Heart right ventricle (tissue), 16 donors: ENCODE measurements around the gene ZNF575. TPM values are rescaled to one million over a fixed set of nuclear protein-coding genes. Genes with fewer than 3 reads are reported as not detected.

Experiments used
- ATAC-seq, 8 donors: fragments of 200-7000 bp; cut with Tn5 transposase; one replicate each; pipeline ENCODE4 v1.9.1; 2020; ENCODE audit warnings: mild to moderate bottlenecking in 8 of 8, moderate library complexity in 8 of 8, moderate number of reproducible peaks in 1 of 8
- DNase-seq, 2 donors: peaks; one replicate each; pipeline ENCODE4 v3.0.0-alpha.2; 2020
- H3K27ac ChIP-seq, 10 donors: fragments of 200-600 bp; sonication (generic) in 2 of 10; one replicate each; pipeline versions ENCODE4 v1.5.0 to v1.8.0; 2020 to 2022; ENCODE audit warnings: mild to moderate bottlenecking in 3 of 10
- H3K27me3 ChIP-seq, 7 donors: fragments of 200-600 bp; one replicate each; pipeline ENCODE4 v1.8.0; 2021 to 2022; ENCODE audit warnings: mild to moderate bottlenecking in 2 of 7
- H3K36me3 ChIP-seq, 9 donors: fragments of 200-600 bp; sonication (generic) in 1 of 9; one replicate each; pipeline versions ENCODE4 v1.5.0 to v1.8.0; 2020 to 2022; ENCODE audit warnings: mild to moderate bottlenecking in 2 of 9
- H3K4me1 ChIP-seq, 9 donors: fragments of 200-600 bp; sonication (generic) in 1 of 9; one replicate each; pipeline versions ENCODE4 v1.5.0 to v1.8.0; 2020 to 2022; ENCODE audit warnings: mild to moderate bottlenecking in 4 of 9
- H3K4me3 ChIP-seq, 10 donors: fragments of 200-600 bp; sonication (generic) in 2 of 10; one replicate each; pipeline versions ENCODE4 v1.5.0 to v1.8.0; 2020 to 2022; ENCODE audit warnings: mild to moderate bottlenecking in 7 of 10, moderate library complexity in 2 of 10
- H3K9me3 ChIP-seq, 11 donors: fragments of 200-600 bp in 10 of 11; sonication (generic) in 2 of 11; one replicate each; pipeline versions ENCODE4 v1.5.0 to v1.8.0; 2013 to 2022; ENCODE audit warnings: mild to moderate bottlenecking in 2 of 11, control low read depth in 1 of 11, moderate library complexity in 1 of 11
- CTCF ChIP-seq, 9 donors: fragments of 200-600 bp; sonication (generic) in 2 of 9; IDR thresholded peaks; one replicate each; pipeline versions ENCODE4 v1.5.0 to v1.8.0; 2021 to 2022; ENCODE audit warnings: antibody characterized with exemption in 9 of 9, mild to moderate bottlenecking in 5 of 9, moderate library complexity in 1 of 9
- WGBS, 2 donors: extraction: QIAGEN DNeasy Blood & Tissue Kit; methylation state at CpG; one replicate each; pipeline ENCODE4 v1.1.7; 2013; ENCODE audit warnings: inconsistent platforms in 1 of 2; 5-methylcytosine and 5-hydroxymethylcytosine counted together
- intact Hi-C, 10 donors: fragments of 100-400 bp; cut with DNase I; formaldehyde crosslinking; loops; one replicate each; pipeline versions ENCODE4 v1.11.1 to v1.14.2; 2022
- polyA plus RNA-seq, 2 donors: library from polyadenylated mRNA; stranded (reverse); fragments of 200-250 nt; gene quantifications; one replicate each; pipeline ENCODE4 v1.2.3, GENCODE V29; 2013
- total RNA-seq, 10 donors: library from RNA; stranded (reverse); fragmentation: NEBNext Ultra II Directional in 3 of 10; extraction: Animal tissue kit (Norgen Biotek cat#: 25700) in 3 of 10; gene quantifications; one replicate each; pipeline versions ENCODE4 v1.2.1 to v1.2.4, GENCODE V29; 2021 to 2023
- donor health status: Arrhythmogenic right ventricular cardiomyopathy.
- donor health status: ischemic (EF 13 %, LVEDD 7.1; RV severe dilation, severe dysfunction).
- donor health status: healthy with polysubstance abuse.
- donor health status: DM: no; HTN: yes; CAD: no.
- donor health status: DM: no; HTN: no; CAD: no.
- donor health status: ischemic (EF 25% LVEDD 6.9; RV normal size, moderate dysfunction).
- donor health status: ischemic (EF 25% LVEDD 5.7; RV mildly dilated, moderate dysfunction).
- donor health status: healthy.
- donor health status: DM: yes; HTN: yes; CAD: no.
- donor health status: Ischemic cardiomyopathy.
- donor health status: ischemic (EF 35%, LVEDD 5.7; RV mildly dilated, moderate dysfunction).
- donor health status: nonischemic (EF 11% LVEDD 7.7; RV severe dilation, severe dysfunction).
- donor health status: DM: yes; HTN: yes; CAD: no.
- donor health status: PGD.
- donor health status: ischemic (EF 29% LVEDD 5.4; RV normal size, mild dysfunction).
- donor health status: nonischemic (EF 23%, LVEDD 6.1; RV moderate dilation, normal function).

Gene ZNF575
- total and polyA plus RNA-seq, 12 donors: 0.45 to 2.0 (median 1.2) TPM

GRCh38 chr19:43534816-43535761 is 2.1 kb downstream of the ZNF575 start:
- 45 to 57% methylated on average over 58 to 62 of the region's 62 CpGs for WGBS, 2 donors
- Histone ChIP-seq H3K4me1 (peaks cover 0 to 33% (median 7%) of the 10 kb centered on the region in 9 donors), H3K9me3 (peaks cover 0 to 15% (median 10%) of the 10 kb centered on the region in 11 donors), H3K27me3 (no peaks in the 10 kb centered on the region), H3K36me3 (peaks cover 0 to 33% (median 15%) of the 10 kb centered on the region in 9 donors), H3K4me3 (peak overlapping the region in 2 of 10 donors; percentile 66 to 74), H3K27ac (peak overlapping the region in 6 of 10 donors; percentile 82 to 91 (median 89))
- ATAC-seq (peak in 2 of 8 donors; percentile 13 to 18), DNase-seq (peak; percentile 68 to 74)
- intact Hi-C loops: loop anchor here in 7 of 10 donors (1.0 to 10.0 kb wide), 9 partner anchors 57 to 134 kb away; partner anchors contain the start of genes IRGQ (in 5 of the 7) and ZNF576 (in 5 of the 7)
- peak; percentile 20 to 69 (median 60) for TF ChIP-seq CTCF (IDR thresholded peaks at IDR 0.05)

GRCh38 chr19:43538922-43539321 is 5.9 kb downstream of the ZNF575 start:
- H3K4me3 ChIP-seq: no peak overlapping the region
- DNase-seq (no peak), ATAC-seq (no peak)
- H3K27ac ChIP-seq: no peak overlapping the region
- H3K4me1 ChIP-seq: peaks cover 0 to 18% (median 5%) of the 10 kb centered on the region in 9 donors
- no peaks in the 10 kb centered on the region for H3K27me3 ChIP-seq
- peaks cover 0 to 15% (median 10%) of the 10 kb centered on the region in 11 donors for H3K9me3 ChIP-seq
- no peak for TF ChIP-seq CTCF (IDR thresholded peaks at IDR 0.05)
- intact Hi-C loops: loop anchor here in 7 of 10 donors (5.0 to 10.0 kb wide), 6 partner anchors 53 to 126 kb away; partner anchors contain the start of genes IRGQ (in 2 of the 7) and ZNF576 (in 2 of the 7)
- peaks cover 0 to 71% (median 35%) of the 10 kb centered on the region in 9 donors for H3K36me3 ChIP-seq

DNA sequence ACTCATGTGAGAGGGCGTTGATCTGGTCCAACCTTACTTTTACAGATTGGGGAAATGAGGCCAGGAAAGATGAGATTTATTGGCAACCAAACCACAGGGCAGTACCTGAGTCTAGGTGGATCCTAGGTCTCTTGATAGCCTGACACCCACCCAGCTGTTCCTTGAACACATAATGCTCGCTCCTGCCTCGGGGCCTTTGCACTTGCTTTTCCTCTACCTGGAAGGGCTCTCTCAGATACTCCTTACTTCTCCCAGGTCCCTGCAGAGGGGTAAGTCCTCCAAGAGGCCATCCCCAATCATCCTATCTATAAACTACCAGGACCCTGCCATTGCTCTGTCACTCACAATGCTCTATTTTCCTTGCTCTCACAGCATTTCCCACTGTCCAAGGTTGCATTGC is 7.4 kb downstream of the ZNF575 start:
- H3K4me1 ChIP-seq: peaks cover 0 to 5% (median 0%) of the 10 kb centered on the region in 9 donors
- DNase-seq: no peak
- H3K9me3 ChIP-seq: peaks cover 0 to 15% (median 10%) of the 10 kb centered on the region in 11 donors
- no peak overlapping the region for H3K4me3 ChIP-seq
- no peak for TF ChIP-seq CTCF (IDR thresholded peaks at IDR 0.05)
- H3K36me3 ChIP-seq: peaks cover 0 to 85% (median 47%) of the 10 kb centered on the region in 9 donors
- WGBS, 2 donors: 96 to 97% methylated on average over 3 of the region's 3 CpGs
- intact Hi-C loops: loop anchor here in 2 of 10 donors (10.0 kb wide), 2 partner anchors 104 to 244 kb away; partner anchors contain the start of gene KCNN4 (in 1 of the 2)
- H3K27ac ChIP-seq: no peak overlapping the region
- no peaks in the 10 kb centered on the region for H3K27me3 ChIP-seq
- no peak for ATAC-seq

DNA sequence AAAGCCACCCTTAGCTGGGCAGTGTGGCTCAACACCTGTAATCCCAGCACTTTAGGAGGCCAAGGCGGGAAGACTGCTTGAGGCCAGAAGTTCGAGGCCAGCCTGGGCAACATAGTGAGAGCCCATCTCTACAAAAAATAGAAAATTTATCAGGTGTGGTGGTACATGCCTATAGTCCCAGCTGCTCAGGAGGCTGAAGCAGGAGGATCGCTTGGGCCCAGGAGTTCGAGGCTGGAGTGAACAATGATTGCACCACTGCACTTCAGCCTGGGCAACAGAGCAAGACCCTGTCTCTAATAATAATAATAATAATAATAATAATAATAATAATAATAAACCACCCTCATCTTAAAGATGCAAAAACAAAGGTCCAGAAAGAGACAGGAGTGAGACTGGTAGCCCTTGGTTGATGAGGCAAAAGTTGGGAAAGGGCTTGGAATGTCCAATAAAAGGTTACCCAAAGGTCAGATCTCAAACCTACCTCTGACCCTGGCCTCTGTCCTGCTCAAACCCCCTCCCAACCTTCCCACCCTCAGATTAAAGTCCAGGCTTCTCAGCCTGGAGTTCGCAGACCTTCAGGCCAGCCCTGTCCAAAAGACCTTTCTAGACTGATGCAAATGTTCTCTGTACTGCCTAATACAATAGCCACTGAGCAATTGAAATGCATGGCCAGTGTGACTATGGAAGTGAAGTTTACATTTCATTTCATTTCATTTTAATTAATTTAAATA is 9.1 kb downstream of the ZNF575 start:
- peaks cover 0 to 95% (median 51%) of the 10 kb centered on the region in 9 donors for H3K36me3 ChIP-seq
- no peak for TF ChIP-seq CTCF (IDR thresholded peaks at IDR 0.05)
- no peaks in the 10 kb centered on the region for H3K4me1 ChIP-seq
- no peak for DNase-seq
- H3K4me3 ChIP-seq: no peak overlapping the region
- 94 to 98% methylated on average over 5 of the region's 5 CpGs for WGBS, 2 donors
- H3K27me3 ChIP-seq: no peaks in the 10 kb centered on the region
- intact Hi-C loops: loop anchor here in 2 of 10 donors (10.0 kb wide), 2 partner anchors 103 to 243 kb away; partner anchors contain the start of gene KCNN4 (in 1 of the 2)
- H3K27ac ChIP-seq: no peak overlapping the region
- peaks cover 0 to 15% (median 10%) of the 10 kb centered on the region in 11 donors for H3K9me3 ChIP-seq
- no peak for ATAC-seq
